Calu3 (cell line): Measurements from ENCODE around the gene ATP6V1D. TPM values are rescaled to one million over a fixed set of nuclear protein-coding genes. Genes with fewer than 3 reads are reported as not detected.

Source experiments
- BruUV-seq: library from RNA; stranded (reverse); fragments of 400-500 nt; replicated peaks from 2 replicates; lab custom pipeline; 2021; lab: Mats Ljungman, UMichigan
- CTCF ChIA-PET: fragments of 300-600 bp; sonication (Branson Sonifier 250); formaldehyde crosslinking; loops from one replicate; lab custom pipeline; 2022; ENCODE audit warnings: antibody characterized with exemption; lab: Charles Lee
- DNase-seq: peaks from one replicate; pipeline ENCODE4 v3.0.0; 2022
- H3K27ac Mint-ChIP-seq: one replicate; pipeline ENCODE4 v1.8.0; 2022; ENCODE audit warnings: mixed read lengths; ENCODE audit not compliant: unreplicated experiment
- H3K27me3 Mint-ChIP-seq: one replicate; pipeline ENCODE4 v1.8.0; 2022; ENCODE audit warnings: mixed read lengths; ENCODE audit not compliant: unreplicated experiment
- H3K36me3 Mint-ChIP-seq: one replicate; pipeline ENCODE4 v1.8.0; 2022; ENCODE audit warnings: mild to moderate bottlenecking, moderate library complexity, mixed read lengths; ENCODE audit not compliant: insufficient read depth, unreplicated experiment
- H3K4me1 Mint-ChIP-seq: one replicate; pipeline ENCODE4 v1.8.0; 2022; ENCODE audit warnings: mild to moderate bottlenecking, low read depth, mixed read lengths; ENCODE audit not compliant: unreplicated experiment
- H3K4me3 Mint-ChIP-seq: one replicate; pipeline ENCODE4 v1.8.0; 2022; ENCODE audit warnings: mild to moderate bottlenecking, low read depth, moderate library complexity, mixed read lengths; ENCODE audit not compliant: unreplicated experiment
- H3K9me3 Mint-ChIP-seq: one replicate; pipeline ENCODE4 v1.8.0; 2022; ENCODE audit warnings: low read depth, mixed read lengths; ENCODE audit not compliant: unreplicated experiment
- intact Hi-C: fragments of 100-400 bp; cut with micrococcal nuclease; formaldehyde crosslinking; loops from one replicate; pipeline ENCODE4 v1.10.0; 2022; ENCODE audit not compliant: unreplicated experiment
- total RNA-seq: library from RNA; stranded (reverse); gene quantifications from 2 replicates; pipeline ENCODE4 v1.2.3, GENCODE V29; 2022
- TF ChIP-seq, protein P1 (sequence below): fragments of 200-600 bp; IDR thresholded peaks from one replicate; pipeline ENCODE4 v1.8.0; 2022; ENCODE audit warnings: antibody characterized with exemption; ENCODE audit not compliant: unreplicated experiment

ATP6V1D gene
- total RNA-seq, 1 experiment from 2014 or later: 45.1 TPM

DNA sequence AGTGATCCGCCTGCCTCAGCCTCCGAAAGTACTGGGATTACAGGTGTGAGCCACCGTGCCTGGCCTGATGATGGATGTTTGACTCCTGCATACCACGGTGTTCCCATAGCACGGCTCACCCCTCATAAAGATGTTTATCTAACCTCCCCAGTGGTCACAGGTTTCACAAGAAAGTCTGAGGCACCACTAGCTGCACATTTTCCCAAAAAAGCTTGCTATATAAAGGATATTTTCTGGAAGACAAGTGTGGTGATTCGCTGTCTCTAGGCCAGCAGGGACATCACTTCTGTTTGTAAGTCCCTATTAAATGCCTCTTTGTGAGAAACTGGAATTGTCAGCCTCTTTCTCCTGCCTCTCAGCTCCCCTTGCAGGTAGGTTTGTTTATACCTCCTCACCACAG lies 34.1 kb upstream of the ATP6V1D start:
- DNase-seq: no peak
- TF ChIP-seq, protein P1, sequence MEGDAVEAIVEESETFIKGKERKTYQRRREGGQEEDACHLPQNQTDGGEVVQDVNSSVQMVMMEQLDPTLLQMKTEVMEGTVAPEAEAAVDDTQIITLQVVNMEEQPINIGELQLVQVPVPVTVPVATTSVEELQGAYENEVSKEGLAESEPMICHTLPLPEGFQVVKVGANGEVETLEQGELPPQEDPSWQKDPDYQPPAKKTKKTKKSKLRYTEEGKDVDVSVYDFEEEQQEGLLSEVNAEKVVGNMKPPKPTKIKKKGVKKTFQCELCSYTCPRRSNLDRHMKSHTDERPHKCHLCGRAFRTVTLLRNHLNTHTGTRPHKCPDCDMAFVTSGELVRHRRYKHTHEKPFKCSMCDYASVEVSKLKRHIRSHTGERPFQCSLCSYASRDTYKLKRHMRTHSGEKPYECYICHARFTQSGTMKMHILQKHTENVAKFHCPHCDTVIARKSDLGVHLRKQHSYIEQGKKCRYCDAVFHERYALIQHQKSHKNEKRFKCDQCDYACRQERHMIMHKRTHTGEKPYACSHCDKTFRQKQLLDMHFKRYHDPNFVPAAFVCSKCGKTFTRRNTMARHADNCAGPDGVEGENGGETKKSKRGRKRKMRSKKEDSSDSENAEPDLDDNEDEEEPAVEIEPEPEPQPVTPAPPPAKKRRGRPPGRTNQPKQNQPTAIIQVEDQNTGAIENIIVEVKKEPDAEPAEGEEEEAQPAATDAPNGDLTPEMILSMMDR: no peak
- H3K27me3 Mint-ChIP-seq: no peaks in the 10 kb centered on the region
- CTCF ChIA-PET: interaction anchor here (0.6 kb wide), 1 partner anchor 320 kb away, joined by 8 read pairs; no protein-coding TSS in a partner anchor
- intact Hi-C loops: no loop called here
- no peak overlapping the region for H3K4me3 Mint-ChIP-seq
- H3K9me3 Mint-ChIP-seq: no peaks in the 10 kb centered on the region
- no TSS peak for BruUV-seq
- peaks cover 11% of the 10 kb centered on the region for H3K4me1 Mint-ChIP-seq
- H3K27ac Mint-ChIP-seq: no peak overlapping the region
- H3K36me3 Mint-ChIP-seq: peaks cover 30% of the 10 kb centered on the region

DNA sequence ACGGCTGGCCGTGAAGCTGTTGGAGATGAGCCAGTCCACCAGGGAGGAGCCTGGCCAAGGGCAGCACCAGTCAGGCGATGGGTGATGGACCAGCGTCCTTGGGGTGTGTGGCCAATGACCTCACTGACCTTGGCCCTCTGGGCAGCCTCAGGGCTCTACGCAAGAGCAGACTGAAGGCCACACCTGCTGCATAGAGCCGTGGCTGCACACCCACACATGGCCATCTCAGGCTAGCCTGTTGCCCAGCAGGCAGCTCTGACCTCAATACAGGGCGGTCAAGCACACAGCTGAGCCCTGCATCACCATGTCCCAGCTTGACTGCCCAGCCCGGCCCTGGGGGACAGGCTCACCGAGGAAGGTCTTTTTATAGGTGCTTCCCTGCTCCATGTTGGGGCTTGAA lies 33.2 kb upstream of the ATP6V1D start:
- Mint-ChIP-seq H3K4me1 (peaks cover 11% of the 10 kb centered on the region), H3K27ac (no peak overlapping the region), H3K4me3 (no peak overlapping the region), H3K36me3 (peaks cover 25% of the 10 kb centered on the region), H3K9me3 (no peaks in the 10 kb centered on the region), H3K27me3 (no peaks in the 10 kb centered on the region)
- intact Hi-C loops: no loop called here
- CTCF ChIA-PET: no interaction called here
- TF ChIP-seq, protein P1: no peak
- DNase-seq: no peak
- BruUV-seq: no TSS peak

DNA sequence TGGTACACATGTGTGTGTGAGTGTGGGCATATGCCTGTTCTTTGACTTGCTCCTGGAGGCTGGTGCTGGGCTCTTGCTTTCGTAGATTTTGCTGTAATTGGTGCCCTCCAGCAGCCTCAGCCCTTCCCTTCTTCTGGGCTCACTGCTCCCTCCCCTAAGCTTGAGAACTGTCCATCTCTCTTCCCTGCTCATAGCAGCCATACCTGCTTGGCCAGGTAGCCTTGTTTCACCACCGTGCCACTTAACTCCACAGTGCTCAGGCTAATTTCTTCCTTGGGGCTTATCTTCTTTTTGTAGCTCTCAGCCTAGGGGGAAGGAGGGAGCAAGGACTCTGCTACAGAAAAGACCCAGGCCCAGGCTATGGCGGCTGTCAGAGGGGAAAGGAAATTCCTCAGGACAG lies 32.5 kb upstream of the ATP6V1D start:
- H3K36me3 Mint-ChIP-seq: peaks cover 29% of the 10 kb centered on the region
- peaks cover 11% of the 10 kb centered on the region for H3K4me1 Mint-ChIP-seq
- intact Hi-C loops: no loop called here
- no peak for DNase-seq
- H3K27me3 Mint-ChIP-seq: no peaks in the 10 kb centered on the region
- no peaks in the 10 kb centered on the region for H3K9me3 Mint-ChIP-seq
- no peak overlapping the region for H3K4me3 Mint-ChIP-seq
- no peak overlapping the region for H3K27ac Mint-ChIP-seq
- TF ChIP-seq, protein P1: no peak
- BruUV-seq: no TSS peak
- CTCF ChIA-PET: no interaction called here

DNA sequence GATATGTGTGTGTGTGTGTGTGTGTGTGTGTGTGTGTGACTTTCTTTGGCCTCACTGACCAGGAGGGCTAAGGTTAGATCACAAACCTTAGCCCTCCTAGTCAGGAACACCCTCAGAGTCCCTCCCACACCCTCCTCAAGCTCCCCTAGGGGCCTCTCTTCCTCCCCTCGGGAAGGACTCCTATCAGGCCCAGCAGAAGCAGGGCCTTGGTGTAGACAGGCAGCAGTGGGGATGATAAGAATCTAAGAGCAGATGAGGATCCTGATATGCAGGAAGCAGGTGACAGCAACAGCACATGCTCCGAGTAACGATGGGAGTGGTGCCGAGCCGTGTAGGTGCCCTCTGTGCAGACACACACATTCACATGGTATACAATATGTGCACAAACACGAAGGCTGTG lies 31.7 kb upstream of the ATP6V1D start:
- CTCF ChIA-PET: no interaction called here
- no TSS peak for BruUV-seq

More for the DNA sequence above, 31.7 kb upstream of the ATP6V1D start:
- Mint-ChIP-seq H3K36me3 (peaks cover 29% of the 10 kb centered on the region), H3K27me3 (no peaks in the 10 kb centered on the region), H3K27ac (no peak overlapping the region), H3K4me1 (peaks cover 3% of the 10 kb centered on the region), H3K4me3 (no peak overlapping the region), H3K9me3 (no peaks in the 10 kb centered on the region)
- intact Hi-C loops: no loop called here
- no peak for DNase-seq
- TF ChIP-seq, protein P1: no peak
